Muscle of leg (tissue), 11 donors: Measurements from ENCODE around the gene ANTXRL. TPM values are rescaled to one million over a fixed set of nuclear protein-coding genes. Genes with fewer than 3 reads are reported as not detected.
"Not testable (repeated sequence)": the region's sequence is repeated elsewhere in the genome, so short reads cannot be mapped to it uniquely, and the experiment has no call there.

ENCODE experiments used
- DNase-seq: peaks from one replicate; pipeline ENCODE4 v3.0.0; 2013
- H3K27ac ChIP-seq: one replicate; pipeline ENCODE4 v1.5.1; 2013; ENCODE audit warnings: mild to moderate bottlenecking, low read length, control low read depth
- H3K27me3 ChIP-seq: one replicate; pipeline ENCODE4 v1.6.1; 2013; ENCODE audit warnings: low read length; ENCODE audit not compliant: control insufficient read depth, insufficient read depth
- H3K36me3 ChIP-seq: one replicate; pipeline ENCODE4 v1.6.1; 2013; ENCODE audit warnings: low read length; ENCODE audit not compliant: control insufficient read depth, insufficient read depth
- H3K4me1 ChIP-seq: one replicate; pipeline ENCODE4 v1.6.1; 2013; ENCODE audit warnings: low read length; ENCODE audit not compliant: control insufficient read depth, insufficient read depth
- H3K4me3 ChIP-seq: one replicate; pipeline ENCODE4 v1.5.1; 2013; ENCODE audit warnings: low read length, control low read depth
- H3K9me3 ChIP-seq: replicated peaks from 2 replicates; pipeline ENCODE4 v1.6.1; 2013; ENCODE audit warnings: low read depth, low read length; ENCODE audit not compliant: control insufficient read depth
- WGBS: methylation state at CpG from one replicate; pipeline ENCODE4 v1.1.5; 2013; ENCODE audit warnings: missing lambda C conversion rate; ENCODE audit not compliant: insufficient coverage; 5-methylcytosine and 5-hydroxymethylcytosine counted together
- polyA plus RNA-seq, 8 donors: library from polyadenylated mRNA; unstranded; fragments of 120-200 nt; gene quantifications; one replicate each; pipeline versions ENCODE4 v1.2.1 to v1.2.3, GENCODE V29; 2013; ENCODE audit warnings: inconsistent platforms in 1 of 8, low replicate concordance in 1 of 8; ENCODE audit not compliant: insufficient read length in 8 of 8, insufficient read depth in 1 of 8
- total RNA-seq: library from RNA; stranded (reverse); fragments of 120-200 nt; gene quantifications from one replicate; pipeline ENCODE4 v1.2.4, GENCODE V29; 2013

The ANTXRL gene
- total and polyA plus RNA-seq, 9 donors = not detected

DNA sequence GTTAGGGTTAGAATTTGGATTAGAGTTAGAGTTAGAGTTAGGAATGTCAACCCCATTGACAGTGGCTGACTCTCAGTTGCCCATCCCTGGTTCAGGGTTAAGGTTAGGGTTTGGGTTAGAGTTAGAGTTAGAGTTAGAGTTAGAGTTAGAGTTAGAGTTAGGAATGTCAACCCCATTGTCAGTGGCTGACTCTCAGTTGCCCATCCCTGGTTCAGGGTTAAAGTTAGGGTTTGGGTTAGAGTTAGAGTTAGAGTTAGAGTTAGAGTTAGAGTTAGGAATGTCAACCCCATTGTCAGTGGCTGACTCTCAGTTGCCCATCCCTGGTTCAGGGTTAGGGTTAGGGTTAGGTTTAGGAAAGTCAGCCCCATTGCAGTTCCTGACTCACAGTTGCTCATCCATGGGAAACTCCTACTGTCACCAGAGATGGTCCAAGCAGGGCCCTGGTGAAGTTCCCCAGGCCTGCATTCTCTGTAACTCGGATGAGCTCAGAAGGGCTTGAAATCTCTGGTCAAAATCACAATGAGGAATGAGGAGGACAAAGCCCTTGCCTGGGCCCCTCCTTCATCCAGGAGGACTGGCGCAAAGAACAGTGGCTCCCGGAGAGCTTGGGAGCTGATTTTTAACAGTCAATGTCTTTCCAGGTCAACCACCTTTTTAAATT lies 8.7 kb downstream of the ANTXRL start:
- not testable (repeated sequence) for H3K27me3 ChIP-seq, H3K4me3 ChIP-seq, H3K9me3 ChIP-seq, H3K36me3 ChIP-seq, DNase-seq, H3K27ac ChIP-seq
- WGBS = 61% methylated on average over 3 of the region's 3 CpGs
- H3K4me1 ChIP-seq = peaks cover 13% of the 10 kb centered on the region

DNA sequence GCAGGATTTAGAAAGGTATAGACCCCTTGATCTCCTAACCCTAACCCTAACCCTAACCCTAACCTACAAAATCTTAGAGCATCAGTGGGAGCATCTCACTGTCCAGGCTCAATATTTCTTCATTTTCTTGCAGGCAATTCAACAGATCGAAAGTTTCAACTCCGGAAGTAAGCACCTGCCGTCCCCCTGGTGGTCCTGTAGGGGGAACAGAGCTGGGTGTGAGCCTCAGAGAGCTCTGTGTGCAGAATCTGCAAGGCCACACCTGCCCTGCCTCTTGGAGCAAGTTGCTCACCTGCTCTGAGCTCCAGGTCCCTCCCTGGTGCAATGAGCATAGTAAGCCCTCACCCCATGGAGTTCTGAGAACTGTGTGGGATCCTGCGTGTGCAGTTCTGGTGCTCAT lies 9.3 kb downstream of the ANTXRL start:
- 79% methylated on average over 3 of the region's 4 CpGs for WGBS
- not testable (repeated sequence) for H3K4me3 ChIP-seq, H3K36me3 ChIP-seq, H3K27me3 ChIP-seq, H3K9me3 ChIP-seq, DNase-seq, H3K27ac ChIP-seq
- H3K4me1 ChIP-seq = peaks cover 13% of the 10 kb centered on the region

DNA sequence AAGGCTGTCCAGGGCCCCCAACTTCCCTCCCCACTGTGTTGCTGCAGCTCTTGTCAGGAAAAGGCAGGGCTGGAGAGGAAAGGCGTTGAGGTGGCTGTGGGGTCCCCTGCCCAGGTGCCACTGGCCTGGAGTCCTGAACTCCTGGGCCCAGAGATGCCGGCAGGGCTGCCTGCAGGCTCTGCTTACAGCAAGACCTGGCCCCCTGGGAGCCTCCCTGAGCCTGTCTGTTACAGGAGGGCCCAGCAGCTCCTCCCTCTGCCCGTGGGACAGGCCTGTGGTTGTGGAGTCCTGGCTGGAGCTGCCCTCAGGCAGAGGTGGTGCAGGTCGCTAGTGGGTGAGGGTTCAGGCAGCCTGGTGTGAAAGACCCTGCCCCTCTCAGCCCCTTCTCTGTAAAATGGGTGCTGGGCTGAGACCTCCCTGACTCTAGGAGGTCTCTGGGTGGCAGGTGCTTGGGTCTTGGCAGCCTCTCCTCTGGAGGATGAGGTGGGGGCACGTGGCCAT lies 9.9 kb downstream of the ANTXRL start:
- H3K27me3 ChIP-seq = peaks cover 3% of the 10 kb centered on the region
- H3K4me1 ChIP-seq = peaks cover 13% of the 10 kb centered on the region
- no peaks in the 10 kb centered on the region for H3K36me3 ChIP-seq
- H3K9me3 ChIP-seq = no peaks in the 10 kb centered on the region
- WGBS = 65% methylated on average over 2 of the region's 5 CpGs
- H3K27ac ChIP-seq = no peak overlapping the region
- no peak overlapping the region for H3K4me3 ChIP-seq
- no peak for DNase-seq

GRCh38 chr10:46297406-46298204 lies 10.8 kb downstream of the ANTXRL start:
- Histone ChIP-seq H3K9me3 (no peaks in the 10 kb centered on the region), H3K36me3 (no peaks in the 10 kb centered on the region), H3K27me3 (no peaks in the 10 kb centered on the region), H3K4me1 (peaks cover 13% of the 10 kb centered on the region), H3K4me3 (no peak overlapping the region), H3K27ac (no peak overlapping the region)
- DNase-seq = no peak
- 79% methylated on average over 12 of the region's 16 CpGs for WGBS

- Histone ChIP-seq H3K4me3 (no peak overlapping the region), H3K9me3 (no peaks in the 10 kb centered on the region), H3K36me3 (no peaks in the 10 kb centered on the region), H3K27ac (no peak overlapping the region), H3K4me1 (peaks cover 13% of the 10 kb centered on the region), H3K27me3 (no peaks in the 10 kb centered on the region)
- WGBS = 85% methylated on average over 7 of the region's 9 CpGs
- DNase-seq = no peak
Measured at GRCh38 chr10:46298477-46299285, 11.9 kb downstream of the ANTXRL start.

GRCh38 chr10:46299286-46299535 lies 12.4 kb downstream of the ANTXRL start:
- Histone ChIP-seq H3K9me3 (no peaks in the 10 kb centered on the region), H3K36me3 (no peaks in the 10 kb centered on the region), H3K4me3 (no peak overlapping the region), H3K4me1 (peaks cover 13% of the 10 kb centered on the region), H3K27ac (no peak overlapping the region), H3K27me3 (no peaks in the 10 kb centered on the region)
- WGBS = 69% methylated on average over 2 of the region's 5 CpGs
- DNase-seq = no peak

GRCh38 chr10:46299536-46300369 lies 13.0 kb downstream of the ANTXRL start:
- H3K9me3 ChIP-seq = no peaks in the 10 kb centered on the region
- no peaks in the 10 kb centered on the region for H3K27me3 ChIP-seq
- H3K36me3 ChIP-seq = no peaks in the 10 kb centered on the region
- no peak overlapping the region for H3K4me3 ChIP-seq
- H3K27ac ChIP-seq = no peak overlapping the region
- 49% methylated on average over 16 of the region's 20 CpGs for WGBS
- peaks cover 13% of the 10 kb centered on the region for H3K4me1 ChIP-seq
- DNase-seq = peak; percentile 35

- not testable (repeated sequence) for H3K9me3 ChIP-seq, DNase-seq, H3K36me3 ChIP-seq, H3K27ac ChIP-seq, H3K4me3 ChIP-seq, H3K27me3 ChIP-seq
- H3K4me1 ChIP-seq = peaks cover 13% of the 10 kb centered on the region
- 75% methylated on average over 2 of the region's 3 CpGs for WGBS
Measured at GRCh38 chr10:46300370-46300711, 13.5 kb downstream of the ANTXRL start.

DNA sequence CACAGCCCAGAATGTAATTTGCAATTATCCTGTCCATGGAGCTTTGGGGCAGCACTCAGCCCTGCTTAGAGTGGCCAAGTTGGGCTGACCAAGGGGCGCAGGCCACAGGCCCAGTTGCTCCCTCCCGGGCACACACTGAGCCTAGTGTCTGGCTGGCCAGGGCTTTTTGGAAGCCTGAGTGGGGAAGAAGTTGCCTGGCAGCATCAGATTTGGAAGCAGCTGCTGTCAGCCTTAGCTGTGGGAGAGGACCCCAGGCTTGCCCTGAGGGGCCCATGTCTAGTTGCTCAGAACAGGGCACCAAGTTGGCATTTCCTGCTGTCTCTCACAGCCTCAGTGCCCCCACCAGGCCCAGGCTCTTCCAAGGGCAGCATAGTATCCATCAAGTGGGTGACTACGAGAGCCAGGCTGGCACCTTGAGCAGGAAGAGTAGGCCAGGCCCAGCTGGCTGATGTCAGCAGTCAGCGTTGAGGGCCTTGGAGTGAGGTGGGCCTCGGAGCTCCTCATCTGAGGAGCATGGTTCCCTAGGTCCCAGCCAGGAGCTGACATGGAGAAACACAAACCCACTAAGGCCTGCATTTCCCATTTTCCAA lies 14.4 kb downstream of the ANTXRL start:
- peaks cover 13% of the 10 kb centered on the region for H3K4me1 ChIP-seq
- DNase-seq = no peak
- WGBS = 85% methylated on average over 3 of the region's 5 CpGs
- H3K27me3 ChIP-seq = no peaks in the 10 kb centered on the region
- H3K27ac ChIP-seq = no peak overlapping the region
- H3K4me3 ChIP-seq = no peak overlapping the region
- H3K36me3 ChIP-seq = no peaks in the 10 kb centered on the region
- H3K9me3 ChIP-seq = no peaks in the 10 kb centered on the region
